Right lobe of liver (tissue), 6 donors: ENCODE data around the gene DNAJC11. TPM values are rescaled to one million over a fixed set of nuclear protein-coding genes. Genes with fewer than 3 reads are reported as not detected.

Source experiments
- ATAC-seq, 4 donors: fragments of 200-7000 bp; cut with Tn5 transposase; one replicate each; pipeline ENCODE4 v1.9.1; 2020; ENCODE audit warnings: mild to moderate bottlenecking in 4 of 4, moderate library complexity in 4 of 4
- DNase-seq, 3 donors: peaks; one replicate each; pipeline ENCODE4 v3.0.0-alpha.2; 2020
- H3K27ac ChIP-seq, 3 donors: fragments of 200-600 bp; one replicate each; pipeline ENCODE4 v1.8.0; 2022
- H3K27me3 ChIP-seq, 2 donors: fragments of 200-600 bp; one replicate each; pipeline ENCODE4 v1.8.0; 2022
- H3K36me3 ChIP-seq, 4 donors: fragments of 200-600 bp; sonication (generic) in 1 of 4; one replicate each; pipeline versions ENCODE4 v1.5.1 to v1.8.0; 2017 to 2022; ENCODE audit warnings: control low read depth in 1 of 4
- H3K4me1 ChIP-seq, 4 donors: fragments of 200-600 bp; sonication (generic) in 1 of 4; one replicate each; pipeline versions ENCODE4 v1.5.1 to v1.8.0; 2017 to 2022; ENCODE audit warnings: control low read depth in 1 of 4
- H3K4me3 ChIP-seq, 3 donors: fragments of 200-600 bp; one replicate each; pipeline ENCODE4 v1.8.0; 2022
- H3K9me3 ChIP-seq, 4 donors: fragments of 200-600 bp; sonication (generic) in 1 of 4; one replicate each; pipeline versions ENCODE4 v1.5.1 to v1.8.0; 2017 to 2022; ENCODE audit warnings: control low read depth in 1 of 4
- CTCF ChIP-seq, 4 donors: fragments of 200-600 bp in 3 of 4; fragments of 450-650 bp in 1 of 4; IDR thresholded peaks; one replicate each; pipeline versions ENCODE4 v1.5.1 to v1.8.0; 2016 to 2022; ENCODE audit warnings: antibody characterized with exemption in 4 of 4, mild to moderate bottlenecking in 2 of 4
- POLR2A ChIP-seq: fragments of 450-650 bp; IDR thresholded peaks from one replicate; pipeline ENCODE4 v1.6.1; 2017; ENCODE audit warnings: antibody characterized with exemption, mild to moderate bottlenecking
- WGBS: methylation state at CpG from one replicate; pipeline ENCODE4 v1.1.6; 2018; ENCODE audit warnings: low coverage, low lambda C conversion rate; ENCODE audit not compliant: insufficient coverage; ENCODE audit errors: missing lambda C conversion rate; 5-methylcytosine and 5-hydroxymethylcytosine counted together
- intact Hi-C, 2 donors: fragments of 100-400 bp; cut with DNase I; formaldehyde crosslinking; loops; one replicate each; pipeline versions ENCODE4 v1.11.2 to v1.14.1; 2022
- total RNA-seq, 6 experiments: library from RNA; depleted of rRNA in 2 of 6; stranded (reverse); fragments of >200 nt in 2 of 6; fragmentation: NEBNext Ultra II Directional in 3 of 6; extraction: Animal tissue kit (Norgen Biotek cat#: 25700) in 3 of 6; gene quantifications; one replicate each; pipeline versions ENCODE4 v1.1.0 to v1.2.4, GENCODE V29; 2016 to 2023
- donor health status: DM: no; HTN: yes; CAD: no.
- donor health status: DM: no; HTN: no; CAD: no.
- donor health status: DM: no; HTN: no; CAD: no.
- donor health status: DM: no; HTN: yes; CAD: no.
- donor health status: DM: no; HTN: yes; CAD: no.

DNAJC11 gene
- total RNA-seq, 6 experiments from 2014 or later: 24.9 to 36.0 (median 28.6) TPM

- H3K27me3 ChIP-seq: no peaks in the 10 kb centered on the region
- H3K4me3 ChIP-seq: no peak overlapping the region
- DNase-seq (no peak), ATAC-seq (no peak)
- H3K4me1 ChIP-seq: no peaks in the 10 kb centered on the region
- intact Hi-C loops: no loop called here
- TF ChIP-seq POLR2A (no peak), CTCF (IDR thresholded peaks at IDR 0.05) (no peak)
- 92% methylated on average over 6 of the region's 7 CpGs for WGBS
- no peak overlapping the region for H3K27ac ChIP-seq
- no peaks in the 10 kb centered on the region for H3K36me3 ChIP-seq
- no peaks in the 10 kb centered on the region for H3K9me3 ChIP-seq
Measured at GRCh38 chr1:6660415-6661049, 41.1 kb downstream of the DNAJC11 start.

GRCh38 chr1:6658359-6659060, 43.1 kb downstream of the DNAJC11 start:
- WGBS: 98% methylated on average over 5 of the region's 5 CpGs
- Histone ChIP-seq H3K27me3 (no peaks in the 10 kb centered on the region), H3K27ac (no peak overlapping the region), H3K9me3 (no peaks in the 10 kb centered on the region), H3K36me3 (peaks cover 0 to 4% (median 3%) of the 10 kb centered on the region in 4 donors), H3K4me1 (no peaks in the 10 kb centered on the region), H3K4me3 (no peak overlapping the region)
- TF ChIP-seq CTCF (IDR thresholded peaks at IDR 0.05) (no peak), POLR2A (no peak)
- intact Hi-C loops: no loop called here
- no peak for DNase-seq
- ATAC-seq: no peak

- intact Hi-C loops: no loop called here
- no peak for ATAC-seq
- H3K4me1 ChIP-seq: no peaks in the 10 kb centered on the region
- H3K27ac ChIP-seq: no peak overlapping the region
- no peak for DNase-seq
- TF ChIP-seq POLR2A (no peak), CTCF (IDR thresholded peaks at IDR 0.05) (no peak)
- H3K36me3 ChIP-seq: peaks cover 0 to 16% (median 8%) of the 10 kb centered on the region in 4 donors
- no peaks in the 10 kb centered on the region for H3K27me3 ChIP-seq
- no peak overlapping the region for H3K4me3 ChIP-seq
- H3K9me3 ChIP-seq: no peaks in the 10 kb centered on the region
- 100% methylated on average over 1 of the region's 6 CpGs for WGBS
Measured at GRCh38 chr1:6657138-6657537, 44.5 kb downstream of the DNAJC11 start.

GRCh38 chr1:6653436-6654290, 48.0 kb downstream of the DNAJC11 start:
- intact Hi-C loops: no loop called here
- Histone ChIP-seq H3K36me3 (peaks cover 0 to 23% (median 8%) of the 10 kb centered on the region in 4 donors), H3K4me3 (no peak overlapping the region), H3K27ac (no peak overlapping the region), H3K9me3 (no peaks in the 10 kb centered on the region), H3K4me1 (no peaks in the 10 kb centered on the region), H3K27me3 (no peaks in the 10 kb centered on the region)
- DNase-seq (no peak), ATAC-seq (no peak)
- TF ChIP-seq POLR2A: no peak
- no peak for TF ChIP-seq CTCF (IDR thresholded peaks at IDR 0.05)
- 93% methylated on average over 17 of the region's 23 CpGs for WGBS
